EH (cell line): ENCODE measurements around the gene PMF1.
"Not testable (repeated sequence)": the region's sequence is repeated elsewhere in the genome, so short reads cannot be mapped to it uniquely, and the experiment has no call there.

ENCODE experiments used
- DNase-seq: peaks from one replicate; pipeline ENCODE4 v3.0.0-alpha.2; 2015; ENCODE audit warnings: low read depth

The PMF1 gene

GRCh38 chr1:156196445-156196844, 16.4 kb upstream of the PMF1 start:
- no peak for DNase-seq

GRCh38 chr1:156198831-156199349, 13.9 kb upstream of the PMF1 start:
- no peak for DNase-seq

DNA sequence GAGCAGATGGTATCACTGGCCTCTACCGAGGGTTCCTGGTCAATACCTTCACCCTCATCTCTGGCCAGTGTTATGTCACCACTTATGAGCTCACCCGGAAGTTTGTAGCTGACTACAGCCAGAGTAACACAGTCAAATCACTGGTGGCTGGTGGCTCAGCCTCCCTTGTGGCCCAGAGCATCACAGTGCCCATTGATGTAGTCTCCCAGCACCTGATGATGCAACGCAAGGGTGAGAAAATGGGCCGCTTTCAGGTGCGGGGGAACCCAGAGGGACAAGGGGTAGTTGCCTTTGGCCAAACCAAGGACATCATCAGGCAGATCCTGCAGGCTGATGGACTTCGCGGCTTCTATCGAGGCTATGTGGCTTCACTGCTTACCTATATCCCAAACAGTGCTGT, 12.8 kb upstream of the PMF1 start:
- no peak for DNase-seq

DNA sequence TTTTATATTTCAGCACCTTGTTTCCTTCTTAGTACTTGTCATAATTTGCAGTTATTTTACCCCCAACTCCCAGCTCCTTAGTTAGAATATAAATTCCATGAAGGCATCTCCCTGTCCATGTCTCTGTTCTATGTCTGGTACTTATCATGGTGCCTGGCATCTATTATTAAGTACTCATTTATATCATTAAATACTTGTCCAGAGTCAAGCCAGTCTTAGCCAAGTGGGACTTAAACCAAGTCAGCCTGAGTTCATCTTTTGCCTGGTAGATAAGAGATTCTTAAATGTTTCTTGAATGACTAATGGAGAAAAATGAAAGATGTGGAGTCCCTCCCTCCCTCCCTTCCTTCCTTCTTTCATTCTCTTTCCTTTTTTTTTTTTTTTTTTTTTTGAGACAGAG, 9.5 kb upstream of the PMF1 start:
- DNase-seq, result peak; percentile 83

DNA sequence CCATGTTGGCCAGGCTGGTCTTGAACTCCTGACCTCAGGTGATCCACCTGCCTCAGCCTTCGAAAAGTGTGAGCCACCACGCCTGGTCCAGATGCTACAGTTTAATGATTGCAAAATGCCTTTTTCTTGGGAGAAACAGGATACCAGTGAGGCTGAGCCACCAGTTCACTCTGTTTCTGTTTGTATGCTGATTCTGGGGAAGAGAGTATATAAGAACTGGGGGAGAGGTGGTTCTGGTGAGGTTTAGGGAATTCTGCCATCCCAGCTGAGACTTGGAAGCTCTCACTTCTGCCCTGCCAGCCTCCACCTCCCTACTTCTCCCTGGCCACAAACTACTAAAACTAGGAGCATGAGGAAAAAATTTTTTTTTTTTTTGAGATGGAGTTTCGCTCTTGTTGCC, 8.1 kb upstream of the PMF1 start:
- no peak for DNase-seq

GRCh38 chr1:156211243-156211642, 1.6 kb upstream of the PMF1 start:
- no peak for DNase-seq

GRCh38 chr1:156212130-156212529, 677 bp upstream of the PMF1 start:
- DNase-seq, result no peak

DNA sequence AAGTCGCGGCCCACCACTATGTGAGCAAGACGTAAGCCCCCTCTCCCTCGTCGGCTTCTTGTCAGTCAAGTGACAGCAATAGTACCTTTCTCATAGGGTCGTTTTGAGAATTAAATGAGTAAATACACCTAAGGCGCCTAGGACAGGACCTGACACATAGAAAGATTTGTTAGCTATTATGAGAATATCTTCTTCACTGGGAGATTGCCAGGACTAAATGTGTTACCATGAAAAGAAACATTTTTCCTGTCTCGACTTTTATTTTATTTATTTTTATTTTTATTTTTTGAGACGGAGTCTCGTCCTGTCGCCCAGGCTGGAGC, 798 bp downstream of the PMF1 start:
- no peak for DNase-seq

GRCh38 chr1:156214024-156214748, 1.4 kb downstream of the PMF1 start:
- peak; percentile 42 for DNase-seq

- not testable (repeated sequence) for DNase-seq
These were observed 3.7 kb downstream of the PMF1 start for GRCh38 chr1:156216361-156217086.

- DNase-seq, result peak; percentile 38
These were observed 5.1 kb downstream of the PMF1 start for GRCh38 chr1:156217871-156218270.

DNA sequence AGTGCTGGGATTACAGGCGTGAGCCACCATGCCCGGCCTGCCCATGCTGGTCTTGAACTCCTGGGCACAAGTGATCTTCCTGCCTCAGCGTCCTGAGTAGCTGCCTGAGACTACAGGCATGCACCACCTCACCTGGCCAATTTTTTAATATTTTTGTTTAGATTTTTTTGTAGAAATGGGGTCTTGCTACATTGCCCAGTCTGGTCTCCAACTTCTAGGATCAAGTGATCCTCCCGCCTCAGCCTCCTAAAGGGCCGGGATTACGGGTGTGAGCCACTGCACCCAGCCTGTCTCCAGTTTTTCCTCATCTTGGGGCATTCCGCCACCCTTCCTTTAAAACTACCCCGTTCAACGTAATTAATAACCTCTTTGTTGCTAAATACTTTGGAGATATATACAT, 7.4 kb downstream of the PMF1 start:
- DNase-seq, result no peak

DNA sequence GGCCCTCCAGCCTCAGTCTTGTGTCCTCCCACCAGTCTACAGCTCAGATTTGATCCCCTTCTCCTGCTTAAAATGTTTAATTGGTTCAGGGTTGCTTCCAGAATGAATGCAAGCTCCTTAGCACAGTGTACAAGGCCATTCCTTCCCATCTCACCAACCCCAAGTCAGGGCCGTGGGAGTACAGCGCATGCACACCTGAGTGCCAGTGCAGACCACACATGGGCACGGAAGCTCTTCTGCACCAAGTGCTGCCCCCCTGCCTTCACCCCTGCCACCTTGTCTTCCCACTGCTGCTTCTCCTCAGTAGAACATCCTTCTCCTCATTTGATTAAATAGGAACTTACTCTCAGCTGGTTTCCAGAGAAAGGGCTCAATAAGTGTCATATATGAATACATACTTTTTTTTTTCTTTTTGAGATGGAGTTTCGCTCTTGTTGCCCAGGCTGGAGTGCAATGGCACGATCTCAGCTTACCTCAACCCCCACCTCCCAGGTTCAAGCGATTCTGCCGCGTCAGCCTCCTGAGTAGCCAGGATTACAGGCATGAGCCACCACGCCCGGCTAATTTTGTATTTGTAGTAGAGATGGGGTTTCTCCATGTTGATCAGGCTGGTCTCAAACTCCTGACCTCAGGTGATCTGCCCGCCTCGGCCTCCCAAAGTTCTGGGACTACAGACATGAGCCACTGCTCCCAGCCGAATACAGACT, 9.3 kb downstream of the PMF1 start:
- no peak for DNase-seq

GRCh38 chr1:156225677-156226014, 12.8 kb downstream of the PMF1 start:
- DNase-seq, result no peak

DNA sequence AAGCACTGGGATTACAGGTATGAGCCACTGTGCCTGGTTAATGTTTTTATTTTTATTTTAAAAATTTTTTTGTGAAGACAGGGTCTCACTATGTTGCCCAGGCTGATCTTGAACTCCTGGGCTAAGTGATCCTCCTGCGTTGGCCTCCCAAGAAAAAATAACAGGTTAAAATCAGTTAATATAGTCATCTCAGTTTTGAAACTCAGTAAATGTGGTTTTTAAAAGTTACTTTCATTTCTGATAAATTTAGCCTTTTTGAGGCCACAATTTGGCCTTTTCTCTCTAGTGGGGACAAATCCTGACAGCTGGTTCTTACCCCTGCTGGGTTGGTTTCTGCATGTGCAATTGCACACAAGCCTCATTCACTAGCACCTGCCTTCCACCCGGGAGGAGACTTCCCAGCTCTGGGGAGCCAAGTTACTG, 13.3 kb downstream of the PMF1 start:
- DNase-seq, result no peak

DNA sequence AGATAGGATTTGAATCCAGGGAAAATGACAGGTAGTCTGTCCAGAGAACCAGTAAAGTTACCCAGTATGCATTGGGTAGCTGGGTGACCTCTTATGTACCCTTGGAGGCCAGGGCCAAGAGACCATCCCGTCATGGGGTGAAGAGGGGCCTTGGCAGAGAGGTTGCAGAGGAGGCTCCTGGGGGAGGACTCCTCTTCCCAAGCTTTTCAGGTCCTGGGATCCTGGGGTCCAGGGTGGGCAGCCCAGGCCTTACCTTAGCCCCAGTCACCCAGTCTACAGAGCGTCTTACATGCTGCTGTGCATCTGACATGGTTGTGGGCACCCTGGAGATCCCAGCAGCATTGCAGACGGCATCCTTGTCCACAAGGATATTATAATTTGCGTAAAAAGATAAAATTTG, 14.0 kb downstream of the PMF1 start:
- DNase-seq, result no peak

DNA sequence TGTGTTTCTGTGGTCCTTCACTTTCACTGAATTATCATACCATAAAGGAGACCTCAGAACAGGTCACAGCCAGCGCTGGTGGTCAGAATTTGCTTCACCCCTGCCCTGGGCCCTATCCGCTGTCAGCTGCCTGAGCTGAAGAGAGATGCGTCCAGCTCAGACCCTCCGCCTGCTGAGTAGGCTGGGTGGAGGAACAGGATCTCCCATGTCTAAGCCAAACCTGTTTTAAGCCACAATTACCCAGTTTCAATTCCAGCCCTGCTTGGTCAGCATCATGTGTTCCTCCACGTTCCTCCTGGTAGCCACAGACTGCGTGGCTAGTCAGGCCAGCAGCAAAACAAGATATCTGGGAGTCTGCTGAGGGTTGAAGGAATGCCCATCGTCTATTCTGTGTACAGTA, 15.7 kb downstream of the PMF1 start:
- no peak for DNase-seq

GRCh38 chr1:156229809-156230472, 17.1 kb downstream of the PMF1 start:
- no peak for DNase-seq

DNA sequence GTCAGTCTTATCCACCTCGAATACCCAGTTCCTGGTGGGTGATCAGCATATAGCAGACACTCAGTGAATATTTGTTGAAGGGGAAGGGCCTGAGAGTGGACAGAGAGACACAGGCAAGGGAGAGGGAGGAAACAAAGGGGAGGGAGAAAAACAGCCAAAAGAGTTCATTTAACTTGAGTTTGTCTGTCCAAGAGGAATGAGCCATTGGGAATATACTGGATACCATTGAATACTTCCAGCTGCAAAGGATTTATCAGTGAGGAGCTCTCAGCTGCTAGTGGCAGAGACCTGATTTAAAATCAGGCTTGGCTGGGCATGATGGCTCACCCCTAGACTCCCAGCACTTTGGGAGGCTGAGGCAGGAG, 17.6 kb downstream of the PMF1 start:
- DNase-seq, result no peak

DNA sequence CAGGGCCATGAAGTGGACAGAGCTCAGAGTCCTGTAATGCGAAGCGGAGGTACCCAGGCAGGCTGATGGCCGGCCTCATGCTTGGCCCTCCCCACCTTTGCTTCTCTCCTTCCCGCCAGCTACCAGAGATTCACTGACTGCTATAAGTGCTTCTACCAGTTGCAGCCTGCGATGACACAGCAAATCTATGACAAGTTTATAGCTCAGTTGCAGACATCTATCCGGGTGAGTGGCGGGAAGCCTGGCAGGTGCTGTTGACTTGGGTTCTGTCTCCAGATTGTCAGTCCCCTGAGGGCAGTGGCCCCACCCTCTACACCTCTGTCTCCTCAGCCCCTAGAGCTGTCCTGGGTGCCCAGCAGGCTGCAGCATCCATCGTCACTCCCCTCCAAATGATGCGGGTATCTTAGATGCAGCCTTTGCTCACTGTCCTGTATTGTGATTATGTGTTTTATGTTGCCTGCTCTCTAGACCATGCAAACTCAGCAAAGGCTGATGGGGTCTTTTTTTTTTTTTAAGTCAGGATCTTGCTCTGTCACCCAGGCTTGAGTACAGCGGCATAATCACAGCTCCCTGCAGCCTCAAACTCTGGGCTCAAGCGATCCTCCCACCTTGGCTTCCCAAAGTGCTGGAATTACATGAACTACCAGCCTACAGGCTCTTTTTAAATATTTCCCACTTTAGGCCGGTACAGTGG, 19.5 kb downstream of the PMF1 start:
- no peak for DNase-seq

DNA sequence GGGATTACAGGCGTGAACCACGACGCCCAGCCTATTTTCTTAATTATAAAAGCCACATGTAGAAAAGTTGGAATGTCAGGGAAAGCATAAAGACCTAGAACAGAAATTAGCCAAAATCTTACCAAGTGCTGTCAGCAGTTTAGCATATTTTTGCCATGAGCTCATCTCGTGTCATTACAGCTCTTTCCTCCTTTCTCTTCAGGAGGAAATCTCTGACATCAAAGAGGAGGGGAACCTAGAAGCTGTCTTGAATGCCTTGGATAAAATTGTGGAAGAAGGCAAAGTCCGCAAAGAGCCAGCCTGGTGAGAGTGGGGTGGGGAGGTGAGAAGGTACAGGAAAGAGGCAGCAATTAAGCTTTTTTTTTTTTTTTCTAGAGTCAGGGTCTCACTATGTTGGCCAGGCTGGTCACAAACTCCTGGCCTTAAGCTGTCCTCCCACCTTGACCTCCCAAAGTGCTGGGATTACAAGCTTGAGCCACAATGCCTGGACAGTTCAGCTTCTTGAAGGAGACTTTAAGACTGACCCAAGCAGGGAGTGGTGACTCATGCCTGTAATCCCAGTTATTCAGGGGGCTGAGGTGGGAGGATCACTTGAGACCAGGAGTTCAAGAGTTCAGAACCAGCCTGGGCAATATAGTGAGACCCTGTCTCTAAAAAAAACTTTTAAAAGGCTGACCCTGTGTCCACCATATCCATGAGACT, 20.8 kb downstream of the PMF1 start:
- peak; percentile 92 for DNase-seq
